GM18526 (cell line): ENCODE measurements around the gene RPL31.

Source experiments
- POLR2A ChIP-seq: IDR thresholded peaks from 3 replicates; pipeline ENCODE4 v1.6.1; 2011; ENCODE audit not compliant: insufficient read length; ENCODE audit errors: extremely low read depth

The RPL31 gene

GRCh38 chr2:101001691-101002561, at the start of gene RPL31:
TSS of gene RPL31 (plus strand) at chr2:101002289. CDS start at chr2:101002702, 413 bp downstream.
- TF ChIP-seq POLR2A: peak; percentile 99

GRCh38 chr2:100952512-100952911, 49.6 kb upstream of the RPL31 start:
- no peak for TF ChIP-seq POLR2A

- TF ChIP-seq POLR2A: no peak
Measured at GRCh38 chr2:100953406-100954043, 48.6 kb upstream of the RPL31 start.

- no peak for TF ChIP-seq POLR2A
Measured at GRCh38 chr2:100954044-100954420, 48.1 kb upstream of the RPL31 start.

- TF ChIP-seq POLR2A: no peak
Measured at GRCh38 chr2:100955226-100955625, 46.9 kb upstream of the RPL31 start.

GRCh38 chr2:100956081-100956480, 46.0 kb upstream of the RPL31 start:
- no peak for TF ChIP-seq POLR2A

GRCh38 chr2:100957996-100958653, 44.0 kb upstream of the RPL31 start:
- TF ChIP-seq POLR2A: no peak

- TF ChIP-seq POLR2A: no peak
Measured at GRCh38 chr2:100959225-100959880, 42.7 kb upstream of the RPL31 start.

GRCh38 chr2:100960688-100961087, 41.4 kb upstream of the RPL31 start:
- TF ChIP-seq POLR2A: no peak

- TF ChIP-seq POLR2A: no peak
Measured at GRCh38 chr2:100962366-100963025, 39.6 kb upstream of the RPL31 start.

GRCh38 chr2:100963026-100963375, 39.1 kb upstream of the RPL31 start:
- no peak for TF ChIP-seq POLR2A

- no peak for TF ChIP-seq POLR2A
Measured at GRCh38 chr2:100964222-100964621, 37.9 kb upstream of the RPL31 start.

- TF ChIP-seq POLR2A: no peak
Measured at GRCh38 chr2:100964681-100965169, 37.4 kb upstream of the RPL31 start.

- TF ChIP-seq POLR2A: no peak
Measured at GRCh38 chr2:100965596-100965995, 36.5 kb upstream of the RPL31 start.

- no peak for TF ChIP-seq POLR2A
Measured at GRCh38 chr2:100967716-100968115, 34.4 kb upstream of the RPL31 start.
